A549 treated with Hydrocortisone at 1 μM for 4 hours (cell line): ENCODE data around the gene ESRRG. TPM values are rescaled to one million over a fixed set of nuclear protein-coding genes. Genes with fewer than 3 reads are reported as not detected.

Experiments used
- total RNA-seq: library from RNA; stranded (reverse); fragments of 200-300 nt; extraction: Qiagen RNA extraction; gene quantifications from 5 replicates; pipeline ENCODE4 v1.2.3, GENCODE V29; 2022

Gene ESRRG
- total RNA-seq: not detected in 5 replicates

GRCh38 chr1:216723274-216723780 lies at the start of gene ESRRG:
ESRRG (minus strand) TSS chr1:216723429; CDS start chr1:216723299, 130 bp downstream.

